ENCODE data around the gene ZP3. TPM values are rescaled to one million over a fixed set of nuclear protein-coding genes. Genes with fewer than 3 reads are reported as not detected.
A peak's percentile ranks its signal among the peaks of the same experiment; 100 is the strongest.

Gene ZP3
- total and polyA plus RNA-seq, 2 of the 8 experiments (the other 6 are each of a cell fraction or from before 2014, with no cell fraction given), result 1.5 to 2.4 TPM

DNA sequence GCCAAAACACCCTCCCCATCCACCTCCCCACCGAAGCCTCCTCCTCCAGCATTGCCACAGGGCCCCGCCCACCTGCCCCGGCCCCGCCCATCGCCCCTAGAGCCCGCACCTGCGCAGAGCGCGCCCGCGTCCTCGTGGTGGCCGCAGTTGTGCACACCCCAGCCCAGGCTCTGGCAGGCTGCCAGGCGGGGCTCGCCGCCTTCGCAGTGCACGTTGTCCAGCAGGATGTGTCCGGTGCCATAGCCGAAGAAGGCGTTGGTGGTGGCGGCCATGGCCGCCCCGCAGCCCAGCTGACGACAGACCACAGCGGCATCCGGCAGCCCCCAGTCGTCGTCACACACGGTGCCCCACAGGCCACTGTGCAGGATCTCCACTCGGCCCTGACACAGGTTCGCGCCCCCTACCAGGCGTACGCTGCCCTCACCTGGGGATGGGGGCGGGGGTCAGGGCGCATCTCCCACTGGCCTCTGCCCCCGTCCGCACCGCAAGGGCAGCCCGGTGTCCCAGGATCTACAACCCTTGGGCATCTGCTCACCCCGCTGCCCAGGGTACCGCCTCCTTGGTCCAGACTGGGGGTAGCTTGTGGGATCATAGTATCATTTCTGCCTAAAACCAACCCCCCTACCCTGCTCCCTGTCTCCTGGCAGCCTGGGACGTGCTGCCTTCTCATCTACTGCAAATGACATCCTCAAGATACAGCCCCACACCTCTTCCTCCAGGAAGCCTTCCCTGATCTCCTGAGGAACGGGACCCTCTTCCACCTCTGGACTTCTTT is 27.2 kb upstream of the ZP3 start:
- Histone ChIP-seq H2BK20ac (ENCODE audit: low read length) (no peak overlapping the region), H3K23me2 (ENCODE audit: low read depth, low read length) (peaks cover 6% of the 10 kb centered on the region), H4K5ac (ENCODE audit: insufficient read length, low read depth, low read length) (peak overlapping the region; percentile 62), H3K9ac (replicated peaks in 1 of 4; ENCODE audit: extremely low read depth in 1 of 4, low read depth in 3 of 4, low read length in 3 of 4) (no peak overlapping the region), H3K79me1 (ENCODE audit: low read depth, low read length) (no peaks in the 10 kb centered on the region), H2AFZ (ENCODE audit: low read length) (no peak overlapping the region), H3K27me3 (replicated peaks in 1 of 4; ENCODE audit: control insufficient read depth in 3 of 4, extremely low read depth in 1 of 4, insufficient read depth in 3 of 4, low read length in 3 of 4) (peaks cover 0 to 4% (median 2%) of the 10 kb centered on the region in 4 experiments; a peak in 2 of 7 replicates), H3K56ac (replicated peaks; ENCODE audit: insufficient read length, low read depth, low read length) (no peak overlapping the region), H3K18ac (ENCODE audit: extremely low read depth, low read length) (no peak overlapping the region), H3K23ac (ENCODE audit: insufficient read length) (no peak overlapping the region), H3K4me3 (ENCODE audit: extremely low read depth in 1 of 4, insufficient read depth in 2 of 4, low read depth in 3 of 4, low read length in 4 of 4) (peak overlapping the region in 1 of 4 experiments; percentile 10; a peak in 1 of 8 replicates), H4K20me1 (replicated peaks in 1 of 2; ENCODE audit: control insufficient read depth in 1 of 2, insufficient read depth in 2 of 2, low read length in 2 of 2) (no peaks in the 10 kb centered on the region), H2BK15ac (ENCODE audit: low read length) (peak overlapping the region; percentile 72; the same call in 1 of the 2 replicates), H3K79me2 (ENCODE audit: control insufficient read depth in 1 of 2, insufficient read depth in 2 of 2, low read length in 2 of 2) (no peaks in the 10 kb centered on the region), H2BK12ac (ENCODE audit: low read depth, low read length) (0 out of 2 replicates have a peak overlapping the region, but pooled peaks have one; percentile 39), H3K27ac (ENCODE audit: low read depth, low read length) (no peak overlapping the region), H2BK5ac (ENCODE audit: low read depth, low read length) (no peak overlapping the region), H2BK120ac (replicated peaks; ENCODE audit: low read depth, low read length) (no peak overlapping the region), H3K14ac (ENCODE audit: insufficient read length) (no peak overlapping the region), H2AK5ac (ENCODE audit: low read depth, low read length) (no peak overlapping the region), H3K36me3 (ENCODE audit: control insufficient read depth in 2 of 4, insufficient read depth in 4 of 4, low read length in 3 of 4) (no peaks in the 10 kb centered on the region), H3K4ac (replicated peaks; ENCODE audit: insufficient read length, low read depth, low read length) (no peak overlapping the region), H4K8ac (ENCODE audit: extremely low read depth, insufficient read depth, low read length) (peak overlapping the region; percentile 75; the same call in 1 of the 2 replicates), H3K4me2 (ENCODE audit: insufficient read depth in 1 of 2, low read depth in 2 of 2, low read length in 2 of 2) (peak overlapping the region; percentile 12 to 15; a peak in 1 of 4 replicates), H3K4me1 (replicated peaks in 1 of 4; ENCODE audit: control insufficient read depth in 3 of 4, insufficient read depth in 4 of 4, low read length in 3 of 4) (peaks cover 7 to 12% (median 9%) of the 10 kb centered on the region in 4 experiments; a peak in 6 of 7 replicates), H4K91ac (replicated peaks; ENCODE audit: insufficient read length, low read length) (peak overlapping the region; percentile 65), H3K9me3 (ENCODE audit: insufficient read depth in 2 of 2, low read depth in 1 of 2, low read length in 1 of 2) (no peaks in the 10 kb centered on the region)
- POLR2A ChIA-PET (ENCODE audit: partially characterized antibody), result interaction anchor here (0.9 to 1.3 kb wide), 3 partner anchors 10 to 47 kb away, joined by 3 to 4 read pairs (median 3); no protein-coding TSS in a partner anchor
- CTCF ChIA-PET (ENCODE audit: partially characterized antibody), result no interaction called here
- DNase-seq (ENCODE audit: low read depth in 1 of 2, low spot score in 2 of 2), result peak in 1 of 2 experiments; percentile 87
- 77% methylated on average over 32 of the region's 45 CpGs; no CpG with 5 or more reads in 1 of the 2 experiments for WGBS, 2 experiments (ENCODE audit: extremely low coverage in 1 of 2, insufficient coverage in 1 of 2, insufficient read length in 1 of 2, insufficient replicate concordance in 2 of 2, low coverage in 1 of 2, low lambda C conversion rate in 2 of 2, missing lambda C conversion rate in 1 of 2)
- FAIRE-seq, result no peak
- TF ChIP-seq CBX5 (IDR thresholded peaks at IDR 0.05; ENCODE audit: low read depth, low read length) (no peak), BRCA1 (IDR thresholded peaks at IDR 0.05; ENCODE audit: low read depth, low read length) (no peak), CEBPB (IDR thresholded peaks at IDR 0.05; ENCODE audit: low read depth, low read length) (no peak), SP2 (IDR thresholded peaks at IDR 0.05; ENCODE audit: low read length) (no peak), TBP (IDR thresholded peaks at IDR 0.05; ENCODE audit: low read depth, low read length) (no peak), RAD21 (IDR thresholded peaks at IDR 0.05 in 1 of 2, conservative IDR thresholded peaks at IDR 0.05 in 1 of 2; ENCODE audit: low read depth in 2 of 2, low read length in 2 of 2) (no peak), RNF2 (IDR thresholded peaks at IDR 0.05; ENCODE audit: borderline replicate concordance, low read depth, low read length, missing control alignments, poor library complexity, severe bottlenecking) (peak; percentile 41), SP1 (IDR thresholded peaks at IDR 0.05; ENCODE audit: low read depth, low read length) (no peak), SUZ12 (IDR thresholded peaks at IDR 0.05; ENCODE audit: low read length) (no peak), TAF7 (optimal IDR thresholded peaks at IDR 0.05; ENCODE audit: borderline replicate concordance, low read depth, low read length) (no peak)
- TF ChIP-seq, protein P1, sequence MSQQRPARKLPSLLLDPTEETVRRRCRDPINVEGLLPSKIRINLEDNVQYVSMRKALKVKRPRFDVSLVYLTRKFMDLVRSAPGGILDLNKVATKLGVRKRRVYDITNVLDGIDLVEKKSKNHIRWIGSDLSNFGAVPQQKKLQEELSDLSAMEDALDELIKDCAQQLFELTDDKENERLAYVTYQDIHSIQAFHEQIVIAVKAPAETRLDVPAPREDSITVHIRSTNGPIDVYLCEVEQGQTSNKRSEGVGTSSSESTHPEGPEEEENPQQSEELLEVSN (IDR thresholded peaks at IDR 0.05), result peak; percentile 93
